GM12878 (cell line): ENCODE measurements around the gene KLHL26. TPM values are rescaled to one million over a fixed set of nuclear protein-coding genes. Genes with fewer than 3 reads are reported as not detected.

Source experiments
- ATAC-seq: fragments of 200-7000 bp; cut with Tn5 transposase; 3 replicates; pipeline ENCODE4 v1.9.1; 2020; ENCODE audit warnings: mild to moderate bottlenecking, moderate library complexity
- BruUV-seq: library from RNA; stranded (reverse); fragments of 400-500 nt; replicated peaks from 2 replicates; lab custom pipeline; 2021; lab: Mats Ljungman, UMichigan
- CTCF ChIA-PET: fragments of 300-600 bp; sonication (Branson Sonifier 250); formaldehyde crosslinking; extraction: SDS; loops from one replicate; lab custom pipeline; 2021; ENCODE audit warnings: inconsistent platforms; lab: Yijun Ruan, JAX
- POLR2A ChIA-PET: fragments of 350-600 bp; formaldehyde crosslinking; extraction: SDS; loops from one replicate; lab custom pipeline; 2021; ENCODE audit warnings: inconsistent platforms; lab: Charles Lee
- RAD21 ChIA-PET: fragments of 300-600 bp; sonication (Branson Sonifier 250); formaldehyde crosslinking; loops from one replicate; lab custom pipeline; 2023; ENCODE audit warnings: antibody characterized with exemption; ENCODE audit not compliant: unreplicated experiment; lab: Charles Lee
- SMC1A ChIA-PET: fragments of 300-600 bp; sonication (Branson Sonifier 250); formaldehyde crosslinking; loops from one replicate; lab custom pipeline; 2023; ENCODE audit not compliant: unreplicated experiment, uncharacterized antibody; lab: Charles Lee
- DNase-seq: peaks from one replicate; pipeline ENCODE4 v3.0.0-alpha.2; 2011; ENCODE audit warnings: low read depth, low spot score
- FAIRE-seq: peaks from 3 replicates; lab custom pipeline; 2011; peaks lifted over from hg19 to GRCh38; lab: Jason Lieb, UNC
- H2AFZ ChIP-seq: 2 replicates; pipeline ENCODE4 v1.6.0; 2011; ENCODE audit warnings: low read depth, low read length, control low read depth; ENCODE audit not compliant: control insufficient read depth
- H3K27ac ChIP-seq: 2 replicates; pipeline ENCODE4 v1.5.1; 2011; ENCODE audit warnings: control low read depth; ENCODE audit not compliant: control insufficient read depth, insufficient read depth
- H3K27me3 ChIP-seq, 2 experiments: replicated peaks in 1 of 2; 2 replicates each; pipeline versions ENCODE4 v1.6.0 to v1.6.1; 2011; ENCODE audit warnings: low read length in 1 of 2; ENCODE audit not compliant: control insufficient read depth in 2 of 2, insufficient read depth in 2 of 2
- H3K36me3 ChIP-seq, 2 experiments: 2 replicates each; pipeline ENCODE4 v1.5.1; 2011; ENCODE audit warnings: low read length in 1 of 2; ENCODE audit not compliant: control insufficient read depth in 2 of 2, insufficient read depth in 2 of 2
- H3K4me1 ChIP-seq: 2 replicates; pipeline ENCODE4 v1.6.1; 2011; ENCODE audit warnings: mild to moderate bottlenecking, low read length, moderate library complexity, mixed read lengths; ENCODE audit not compliant: control insufficient read depth, insufficient read depth
- H3K4me2 ChIP-seq: 2 replicates; pipeline ENCODE4 v1.6.0; 2011; ENCODE audit warnings: control low read depth; ENCODE audit not compliant: control insufficient read depth, insufficient read depth
- H3K4me3 ChIP-seq: fragments of 200-600 bp; sonication (generic); 2 replicates; pipeline ENCODE4 v1.5.1; 2016
- H3K79me2 ChIP-seq: 2 replicates; pipeline ENCODE4 v1.6.0; 2011; ENCODE audit warnings: low read length; ENCODE audit not compliant: control insufficient read depth, insufficient read depth
- H3K9ac ChIP-seq: 2 replicates; pipeline ENCODE4 v1.8.0; 2011; ENCODE audit warnings: low read length, control low read depth, mixed read lengths; ENCODE audit not compliant: control insufficient read depth, insufficient read depth
- H3K9me3 ChIP-seq: replicated peaks from 3 replicates; pipeline ENCODE4 v1.5.1; 2011; ENCODE audit warnings: mild to moderate bottlenecking, low read length; ENCODE audit not compliant: control insufficient read depth, insufficient read depth
- H4K20me1 ChIP-seq: 2 replicates; pipeline ENCODE4 v1.6.0; 2011; ENCODE audit not compliant: control insufficient read depth, insufficient read depth
- ATF7 ChIP-seq: fragments of 450-650 bp; IDR thresholded peaks from 2 replicates; pipeline ENCODE4 v1.6.1; 2016; ENCODE audit warnings: low read depth, mild to moderate bottlenecking
- CBFB ChIP-seq: IDR thresholded peaks from 2 replicates; pipeline ENCODE4 v1.6.1; 2016; ENCODE audit warnings: antibody characterized with exemption, low read depth
- CHD2 ChIP-seq: IDR thresholded peaks from 2 replicates; pipeline ENCODE4 v1.6.1; 2011; ENCODE audit warnings: low read depth, low read length, improper control_type of control experiment, borderline replicate concordance
- CREB1 ChIP-seq: IDR thresholded peaks from 2 replicates; pipeline ENCODE4 v1.6.1; 2012; ENCODE audit warnings: low read depth, mild to moderate bottlenecking, inconsistent platforms
- CREM ChIP-seq: IDR thresholded peaks from 2 replicates; pipeline ENCODE4 v1.6.1; 2014; ENCODE audit warnings: antibody characterized with exemption, low read depth
- EGR1 ChIP-seq, 2 experiments: IDR thresholded peaks; 1 replicate in 1 of 2; 2 replicates in 1 of 2; pipeline ENCODE4 v1.6.1; 2011 to 2012; ENCODE audit warnings: low read depth in 2 of 2, low read length in 2 of 2, borderline replicate concordance in 1 of 2, mild to moderate bottlenecking in 1 of 2, moderate library complexity in 1 of 2
- EZH2 ChIP-seq: IDR thresholded peaks from 2 replicates; pipeline ENCODE4 v1.6.1; 2012; ENCODE audit warnings: low read depth, mild to moderate bottlenecking, control low read depth, inconsistent platforms, low read length, borderline replicate concordance; ENCODE audit not compliant: control insufficient read depth
- GABPA ChIP-seq: IDR thresholded peaks from 2 replicates; pipeline ENCODE4 v1.6.1; 2014; ENCODE audit warnings: antibody characterized with exemption, low read depth, mild to moderate bottlenecking, inconsistent platforms
- MTA3 ChIP-seq: IDR thresholded peaks from 2 replicates; pipeline ENCODE4 v1.6.1; 2012; ENCODE audit warnings: low read length, inconsistent platforms, borderline replicate concordance
- NFIC ChIP-seq: IDR thresholded peaks from 2 replicates; pipeline ENCODE4 v1.6.1; 2012; ENCODE audit warnings: low read depth, mild to moderate bottlenecking, inconsistent platforms, low read length, moderate library complexity
- NRF1 ChIP-seq: conservative IDR thresholded peaks from 2 replicates; pipeline ENCODE4 v1.6.1; 2011; ENCODE audit warnings: mild to moderate bottlenecking, low read depth, low read length, improper control_type of control experiment
- POU2F2 ChIP-seq: IDR thresholded peaks from 3 replicates; pipeline ENCODE4 v1.6.1; 2011; ENCODE audit warnings: low read depth, mild to moderate bottlenecking, low read length, borderline replicate concordance
- RUNX3 ChIP-seq: IDR thresholded peaks from 2 replicates; pipeline ENCODE4 v1.6.1; 2012; ENCODE audit warnings: low read length, inconsistent platforms
- SMAD5 ChIP-seq: IDR thresholded peaks from 2 replicates; pipeline ENCODE4 v1.6.1; 2016; ENCODE audit warnings: antibody characterized with exemption, low read depth
- SPI1 ChIP-seq: IDR thresholded peaks from 2 replicates; pipeline ENCODE4 v1.6.1; 2011; ENCODE audit warnings: low read depth, mild to moderate bottlenecking, low read length, moderate library complexity, borderline replicate concordance; ENCODE audit not compliant: insufficient read depth
- WGBS: methylation state at CpG from one replicate; pipeline ENCODE4 v1.1.6; 2016; ENCODE audit warnings: low lambda C conversion rate; ENCODE audit not compliant: insufficient replicate concordance, insufficient coverage; ENCODE audit errors: missing lambda C conversion rate; 5-methylcytosine and 5-hydroxymethylcytosine counted together
- in situ Hi-C: fragments of 300-500 bp; cut with MboI; formaldehyde crosslinking; loops from 9 replicates; pipeline ENCODE4 v1.14.3; 2018; ENCODE audit warnings: mixed read lengths
- intact Hi-C: fragments of 100-400 bp; cut with micrococcal nuclease; formaldehyde crosslinking; loops from one replicate; pipeline ENCODE4 v1.14.2; 2022; ENCODE audit not compliant: unreplicated experiment
- polyA plus RNA-seq, 11 experiments: library from polyadenylated mRNA; depleted of rRNA in 4 of 11; unstranded in 6 of 11; stranded (reverse) in 5 of 11; fragments of >200 nt; fragmentation: Nextera tagmentation in 4 of 11; fragmentation: Illumina TruSeq in 1 of 11; extraction: Ambion mirVana in 4 of 11; extraction: Trizol in 1 of 11; gene quantifications; 1 replicate in 1 of 11; 2 replicates in 10 of 11; pipeline versions ENCODE4 v1.2.1 to v1.2.3, GENCODE V29; 2011 to 2016; ENCODE audit warnings: inconsistent platforms in 2 of 11, missing spikeins in 2 of 11, low read depth in 1 of 11
- total RNA-seq, 4 experiments: library from RNA; depleted of rRNA in 3 of 4; stranded (reverse); fragments of >200 nt in 3 of 4; fragmentation: Illumina TruSeq in 1 of 4; extraction: Trizol in 1 of 4; gene quantifications; 2 replicates each; pipeline versions ENCODE4 v1.2.1 to v1.2.3, GENCODE V29; 2013 to 2021
- TF ChIP-seq, protein P1 (sequence below): fragments of 450-650 bp; IDR thresholded peaks from 2 replicates; pipeline ENCODE4 v1.6.1; 2016; ENCODE audit warnings: mild to moderate bottlenecking, moderate library complexity, borderline replicate concordance

Gene KLHL26
- total and polyA plus RNA-seq, 10 of the 15 experiments (the other 5 are each of a cell fraction or from before 2014, with no cell fraction given), result 0.18 to 14.6 (median 2.9) TPM

DNA sequence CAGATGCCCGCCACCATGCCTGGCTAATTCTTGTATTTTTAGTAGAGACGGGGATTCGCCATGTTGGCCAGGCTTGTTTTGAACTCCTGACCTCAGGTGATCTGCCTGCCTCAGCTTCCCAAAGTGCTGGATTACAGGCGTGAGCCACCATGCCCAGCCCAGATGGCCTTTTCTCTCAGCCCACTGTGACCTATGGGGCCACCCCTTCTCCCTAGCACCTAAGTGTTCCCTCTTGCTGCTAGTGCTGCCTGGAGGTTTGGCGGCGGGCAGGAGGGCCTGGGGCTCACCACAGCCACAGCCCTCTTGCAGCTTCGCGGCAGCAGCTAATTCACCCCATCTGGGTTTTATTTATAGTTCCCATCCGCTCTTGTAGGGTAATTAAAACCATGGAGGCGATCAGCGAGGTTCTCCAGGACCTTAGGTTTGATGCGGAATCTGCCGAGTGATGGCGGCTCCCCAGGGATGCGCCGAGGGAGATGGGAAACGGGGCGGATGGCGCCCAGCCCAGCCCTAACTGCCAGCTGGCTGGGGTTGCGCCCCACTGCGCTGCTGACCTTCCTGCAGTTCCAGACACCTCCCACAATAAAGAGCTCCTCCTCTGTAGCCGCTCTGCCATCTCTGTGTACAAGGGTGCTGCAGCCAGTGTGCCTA lies 45.0 kb upstream of the KLHL26 start:
- Histone ChIP-seq H3K4me2 (no peak overlapping the region), H2AFZ (no peak overlapping the region), H3K4me3 (no peak overlapping the region), H4K20me1 (no peaks in the 10 kb centered on the region; the same call in 1 of the 2 replicates), H3K36me3 (peaks cover 0 to 3% of the 10 kb centered on the region in 2 experiments; a peak in 1 of 4 replicates), H3K4me1 (peaks cover 25% of the 10 kb centered on the region), H3K27me3 (peaks cover 2% of the 10 kb centered on the region in 2 experiments; a peak in 1 of 4 replicates), H3K9ac (no peak overlapping the region), H3K79me2 (peaks cover 4% of the 10 kb centered on the region; the same call in 1 of the 2 replicates), H3K9me3 (no peaks in the 10 kb centered on the region), H3K27ac (no peak overlapping the region)
- SMC1A ChIA-PET, result interaction anchor here (1.2 to 2.3 kb wide), 2 partner anchors 35 to 71 kb away, joined by 3 to 11 read pairs; partner anchors contain the start of genes ELL and KXD1
- POLR2A ChIA-PET, result interaction anchor here (1.3 kb wide), 1 partner anchor 35 kb away, joined by 8 read pairs; the partner anchor contains the start of gene KXD1
- DNase-seq, result no peak
- 91% methylated on average over 22 of the region's 22 CpGs for WGBS
- no TSS peak for BruUV-seq
- RAD21 ChIA-PET, result interaction anchor here (0.6 kb wide), 1 partner anchor 110 kb away, joined by 3 read pairs; no protein-coding TSS in a partner anchor
- no peak for ATAC-seq
- intact Hi-C loops, result loop anchor here (5.0 kb wide), 1 partner anchor 240 kb away; the partner anchor contains the start of gene UPF1
- TF ChIP-seq, protein P1, sequence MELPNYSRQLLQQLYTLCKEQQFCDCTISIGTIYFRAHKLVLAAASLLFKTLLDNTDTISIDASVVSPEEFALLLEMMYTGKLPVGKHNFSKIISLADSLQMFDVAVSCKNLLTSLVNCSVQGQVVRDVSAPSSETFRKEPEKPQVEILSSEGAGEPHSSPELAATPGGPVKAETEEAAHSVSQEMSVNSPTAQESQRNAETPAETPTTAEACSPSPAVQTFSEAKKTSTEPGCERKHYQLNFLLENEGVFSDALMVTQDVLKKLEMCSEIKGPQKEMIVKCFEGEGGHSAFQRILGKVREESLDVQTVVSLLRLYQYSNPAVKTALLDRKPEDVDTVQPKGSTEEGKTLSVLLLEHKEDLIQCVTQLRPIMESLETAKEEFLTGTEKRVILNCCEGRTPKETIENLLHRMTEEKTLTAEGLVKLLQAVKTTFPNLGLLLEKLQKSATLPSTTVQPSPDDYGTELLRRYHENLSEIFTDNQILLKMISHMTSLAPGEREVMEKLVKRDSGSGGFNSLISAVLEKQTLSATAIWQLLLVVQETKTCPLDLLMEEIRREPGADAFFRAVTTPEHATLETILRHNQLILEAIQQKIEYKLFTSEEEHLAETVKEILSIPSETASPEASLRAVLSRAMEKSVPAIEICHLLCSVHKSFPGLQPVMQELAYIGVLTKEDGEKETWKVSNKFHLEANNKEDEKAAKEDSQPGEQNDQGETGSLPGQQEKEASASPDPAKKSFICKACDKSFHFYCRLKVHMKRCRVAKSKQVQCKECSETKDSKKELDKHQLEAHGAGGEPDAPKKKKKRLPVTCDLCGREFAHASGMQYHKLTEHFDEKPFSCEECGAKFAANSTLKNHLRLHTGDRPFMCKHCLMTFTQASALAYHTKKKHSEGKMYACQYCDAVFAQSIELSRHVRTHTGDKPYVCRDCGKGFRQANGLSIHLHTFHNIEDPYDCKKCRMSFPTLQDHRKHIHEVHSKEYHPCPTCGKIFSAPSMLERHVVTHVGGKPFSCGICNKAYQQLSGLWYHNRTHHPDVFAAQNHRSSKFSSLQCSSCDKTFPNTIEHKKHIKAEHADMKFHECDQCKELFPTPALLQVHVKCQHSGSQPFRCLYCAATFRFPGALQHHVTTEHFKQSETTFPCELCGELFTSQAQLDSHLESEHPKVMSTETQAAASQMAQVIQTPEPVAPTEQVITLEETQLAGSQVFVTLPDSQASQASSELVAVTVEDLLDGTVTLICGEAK, result no peak
- no peak for TF ChIP-seq CHD2
- no peak for TF ChIP-seq NRF1
- TF ChIP-seq CREM, result no peak
- no peak for TF ChIP-seq NFIC
- TF ChIP-seq POU2F2, result no peak
- no peak for TF ChIP-seq SMAD5
- no peak for TF ChIP-seq GABPA
- no peak for TF ChIP-seq ATF7
- no peak for TF ChIP-seq RUNX3
- TF ChIP-seq CREB1, result no peak
- TF ChIP-seq EGR1 (IDR thresholded peaks at IDR 0.05; ENCODE audit: borderline replicate concordance in 1 of 2, low read depth in 2 of 2, low read length in 2 of 2), result no peak
- no peak for TF ChIP-seq SPI1
- TF ChIP-seq EZH2, result no peak
- TF ChIP-seq CBFB, result no peak
- TF ChIP-seq MTA3, result no peak
- FAIRE-seq, result no peak
- in situ Hi-C loops, result no loop called here
- CTCF ChIA-PET, result interaction anchor here (1.2 to 2.6 kb wide), 2 partner anchors 20 to 48 kb away, joined by 3 to 17 read pairs; partner anchors contain the start of genes FKBP8 and UBA52
